VCaP (cell line): Measurements from ENCODE around the gene GMDS.
A peak's percentile ranks its signal among the peaks of the same experiment; 100 is the strongest.

Experiments
- H3K27ac ChIP-seq: fragments of 450-650 bp; 2 replicates; pipeline ENCODE4 v1.5.1; 2017
- TF ChIP-seq, protein P1 (sequence below): fragments of 450-650 bp; conservative IDR thresholded peaks from 2 replicates; pipeline ENCODE4 v1.5.1; 2017; ENCODE audit warnings: mild to moderate bottlenecking, moderate library complexity

The GMDS gene

DNA sequence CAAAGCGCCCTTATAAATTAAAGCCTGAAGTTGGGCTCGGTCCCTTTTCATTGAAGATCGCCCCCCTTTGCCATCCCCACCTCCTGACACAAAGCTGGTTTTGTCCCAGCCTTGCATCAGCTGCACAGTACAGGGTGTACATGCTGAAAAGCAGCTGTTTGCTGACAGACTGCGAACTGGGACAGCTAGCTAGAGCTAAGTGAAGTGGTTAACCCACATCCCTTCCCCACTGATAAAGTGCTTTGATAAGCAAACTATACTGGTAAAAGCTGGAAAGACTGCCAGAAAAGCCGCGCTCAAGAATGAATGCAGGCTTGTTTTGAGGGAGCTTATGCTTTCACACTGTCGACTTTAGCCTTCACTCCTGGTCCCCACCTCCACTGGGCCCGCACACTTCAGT, 207.3 kb downstream of the GMDS start:
- no peak overlapping the region for H3K27ac ChIP-seq
- TF ChIP-seq, protein P1, sequence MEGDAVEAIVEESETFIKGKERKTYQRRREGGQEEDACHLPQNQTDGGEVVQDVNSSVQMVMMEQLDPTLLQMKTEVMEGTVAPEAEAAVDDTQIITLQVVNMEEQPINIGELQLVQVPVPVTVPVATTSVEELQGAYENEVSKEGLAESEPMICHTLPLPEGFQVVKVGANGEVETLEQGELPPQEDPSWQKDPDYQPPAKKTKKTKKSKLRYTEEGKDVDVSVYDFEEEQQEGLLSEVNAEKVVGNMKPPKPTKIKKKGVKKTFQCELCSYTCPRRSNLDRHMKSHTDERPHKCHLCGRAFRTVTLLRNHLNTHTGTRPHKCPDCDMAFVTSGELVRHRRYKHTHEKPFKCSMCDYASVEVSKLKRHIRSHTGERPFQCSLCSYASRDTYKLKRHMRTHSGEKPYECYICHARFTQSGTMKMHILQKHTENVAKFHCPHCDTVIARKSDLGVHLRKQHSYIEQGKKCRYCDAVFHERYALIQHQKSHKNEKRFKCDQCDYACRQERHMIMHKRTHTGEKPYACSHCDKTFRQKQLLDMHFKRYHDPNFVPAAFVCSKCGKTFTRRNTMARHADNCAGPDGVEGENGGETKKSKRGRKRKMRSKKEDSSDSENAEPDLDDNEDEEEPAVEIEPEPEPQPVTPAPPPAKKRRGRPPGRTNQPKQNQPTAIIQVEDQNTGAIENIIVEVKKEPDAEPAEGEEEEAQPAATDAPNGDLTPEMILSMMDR = no peak

GRCh38 chr6:2037237-2037926, 208.0 kb downstream of the GMDS start:
- TF ChIP-seq, protein P1 = peak; percentile 42
- H3K27ac ChIP-seq = no peak overlapping the region

DNA sequence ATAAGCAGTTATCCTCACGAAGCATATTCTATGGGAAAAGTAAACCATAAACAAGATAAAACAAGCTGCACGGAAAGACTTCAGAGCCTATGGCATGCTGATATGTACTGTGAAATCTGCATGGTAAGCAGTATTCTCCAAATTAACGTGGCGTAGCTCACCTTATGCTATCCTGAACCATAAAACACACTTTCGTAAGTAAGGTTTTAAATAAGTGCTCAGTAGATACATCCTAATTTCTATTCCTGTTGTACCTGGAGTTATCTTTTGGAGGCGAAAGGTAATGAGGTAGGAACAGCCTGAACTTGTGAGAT, 208.7 kb downstream of the GMDS start:
- TF ChIP-seq, protein P1 = no peak
- H3K27ac ChIP-seq = no peak overlapping the region

DNA sequence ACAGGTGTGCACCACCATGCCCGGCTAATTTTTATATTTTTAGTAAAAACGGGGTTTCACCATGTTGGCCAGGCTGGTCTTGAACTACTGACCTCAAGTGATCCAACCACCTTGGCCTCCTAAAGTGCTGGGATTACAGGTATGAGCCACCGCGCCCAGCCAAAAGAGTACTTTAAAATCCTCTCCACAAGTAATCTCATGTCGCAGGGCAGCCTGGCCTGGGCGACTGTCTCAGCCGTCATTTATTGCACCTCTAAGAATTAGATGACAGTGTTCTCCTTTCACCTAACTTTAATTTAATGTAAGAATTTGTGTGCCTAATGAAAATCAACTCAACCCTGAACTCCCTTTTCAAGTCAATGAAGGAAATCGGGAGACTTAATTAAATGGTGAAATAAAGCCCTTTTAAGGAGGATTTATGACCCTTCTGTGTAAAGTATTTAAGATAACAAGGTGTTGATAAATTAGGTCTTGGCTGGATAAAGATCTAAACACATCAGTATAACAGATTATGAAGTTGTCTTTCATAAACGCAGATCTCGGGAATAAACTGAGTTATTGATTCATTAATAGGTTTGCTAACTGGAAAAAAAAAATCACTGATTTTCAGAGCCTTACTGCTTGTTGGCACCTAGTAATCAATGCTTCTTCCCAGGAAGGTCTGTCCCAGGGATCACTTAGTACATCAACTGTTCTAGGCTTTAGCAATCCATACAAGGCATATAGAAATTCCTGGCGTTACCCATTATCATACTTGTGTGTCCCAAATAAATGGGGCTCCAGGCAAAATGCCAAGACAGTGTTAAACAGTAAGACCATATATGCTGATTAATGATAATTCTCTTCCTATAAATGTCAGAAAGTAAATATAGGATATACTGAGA, 209.3 kb downstream of the GMDS start:
- TF ChIP-seq, protein P1 = no peak

GRCh38 chr6:2035046-2035445, 210.4 kb downstream of the GMDS start:
- TF ChIP-seq, protein P1 = no peak
- no peak overlapping the region for H3K27ac ChIP-seq

More for the DNA sequence above, 209.3 kb downstream of the GMDS start:
- H3K27ac ChIP-seq = no peak overlapping the region

DNA sequence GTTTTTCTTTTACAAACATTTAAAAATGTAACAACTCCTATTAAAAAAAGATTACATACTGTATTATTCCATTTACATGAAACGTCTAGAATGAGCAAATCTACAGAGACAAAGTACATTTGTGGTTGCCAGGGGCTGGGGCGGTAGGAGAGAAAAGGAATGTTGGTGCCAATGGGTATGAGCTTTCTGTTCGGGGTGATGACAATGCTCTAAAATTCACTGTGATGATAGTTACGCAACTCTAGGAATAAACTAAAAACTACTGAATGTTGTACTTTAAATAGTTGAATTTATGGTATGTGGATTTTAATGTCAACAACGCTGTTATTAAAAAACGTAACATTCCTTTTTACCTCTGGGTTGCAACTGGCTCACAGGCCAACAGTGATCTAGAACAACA, 211.1 kb downstream of the GMDS start:
- no peak overlapping the region for H3K27ac ChIP-seq
- TF ChIP-seq, protein P1 = no peak

- TF ChIP-seq, protein P1 = no peak
- no peak overlapping the region for H3K27ac ChIP-seq
Observed at GRCh38 chr6:2033544-2033943, 211.9 kb downstream of the GMDS start.
